Psoas muscle (tissue), 8 donors: Measurements from ENCODE around the gene OR6C6. TPM values are rescaled to one million over a fixed set of nuclear protein-coding genes. Genes with fewer than 3 reads are reported as not detected.

Experiments used
- ATAC-seq, 4 donors: fragments of 200-7000 bp; cut with Tn5 transposase; one replicate each; pipeline ENCODE4 v1.9.1; 2020; ENCODE audit warnings: moderate library complexity in 3 of 4, mild to moderate bottlenecking in 2 of 4
- DNase-seq, 2 donors: peaks; one replicate each; pipeline ENCODE4 v3.0.0-alpha.2; 2020
- H3K27ac ChIP-seq: fragments of 200-600 bp; one replicate; pipeline ENCODE4 v1.8.0; 2022
- H3K27me3 ChIP-seq, 3 donors: fragments of 200-600 bp in 1 of 3; one replicate each; pipeline versions ENCODE4 v1.6.1 to v1.8.0; 2013 to 2022; ENCODE audit warnings: low read length in 2 of 3, mild to moderate bottlenecking in 2 of 3, moderate library complexity in 1 of 3; ENCODE audit not compliant: insufficient read depth in 3 of 3
- H3K36me3 ChIP-seq, 2 donors: fragments of 200-600 bp in 1 of 2; one replicate each; pipeline versions ENCODE4 v1.6.1 to v1.8.0; 2013 to 2022; ENCODE audit warnings: low read depth in 1 of 2, mild to moderate bottlenecking in 1 of 2, moderate library complexity in 1 of 2; ENCODE audit not compliant: insufficient read depth in 1 of 2
- H3K4me1 ChIP-seq: fragments of 200-600 bp; one replicate; pipeline ENCODE4 v1.8.0; 2022
- H3K4me3 ChIP-seq: fragments of 200-600 bp; one replicate; pipeline ENCODE4 v1.8.0; 2022; ENCODE audit warnings: mild to moderate bottlenecking
- H3K9me3 ChIP-seq: fragments of 200-600 bp; one replicate; pipeline ENCODE4 v1.8.0; 2022
- CTCF ChIP-seq: fragments of 200-600 bp; IDR thresholded peaks from one replicate; pipeline ENCODE4 v1.8.0; 2022; ENCODE audit warnings: antibody characterized with exemption
- WGBS, 3 donors: extraction: QIAGEN DNeasy Blood & Tissue Kit; methylation state at CpG; one replicate each; pipeline versions ENCODE4 v1.1.6 to v1.1.7; 2013; 5-methylcytosine and 5-hydroxymethylcytosine counted together
- intact Hi-C, 2 donors: fragments of 100-400 bp; cut with DNase I; formaldehyde crosslinking; loops; one replicate each; pipeline versions ENCODE4 v1.11.0 to v1.14.2; 2022
- polyA plus RNA-seq, 3 donors: library from polyadenylated mRNA; stranded (reverse); fragments of 200-250 nt; gene quantifications; one replicate each; pipeline ENCODE4 v1.2.3, GENCODE V29; 2013
- total RNA-seq, 4 donors: library from RNA; stranded (reverse); fragmentation: NEBNext Ultra II Directional in 2 of 4; extraction: Animal tissue kit (Norgen Biotek cat#: 25700) in 2 of 4; gene quantifications; one replicate each; pipeline versions ENCODE4 v1.2.1 to v1.2.4, GENCODE V29; 2021 to 2023
- donor health status: healthy with polysubstance abuse.
- donor health status: DM: no; HTN: no; CAD: no; lungs with moderate emphysema.
- donor health status: Bipolar disorder and iron deficiency.
- donor health status: healthy.
- donor health status: DM: yes; HTN: yes; CAD: no.
- donor health status: DM: no; HTN: no; CAD: no.
- donor health status: DM: no; HTN: no; CAD: no.
- donor health status: DM: yes; HTN: yes; CAD: no.

The OR6C6 gene
- total and polyA plus RNA-seq, 7 donors = not detected

- no peak within 1 kb of the TSS for H3K4me3 ChIP-seq
- TF ChIP-seq CTCF = no peak
- H3K27me3 ChIP-seq = no peaks in the 10 kb centered on the region
- H3K36me3 ChIP-seq = no peaks in the 10 kb centered on the region
- WGBS, 3 donors = 69 to 79% (median 76%) methylated on average over 2 of the region's 2 CpGs
- no peaks in the 10 kb centered on the region for H3K9me3 ChIP-seq
- no peaks in the 10 kb centered on the region for H3K4me1 ChIP-seq
- intact Hi-C loops = no loop called here
- no peak within 1 kb of the TSS for H3K27ac ChIP-seq
- ATAC-seq (no peak), DNase-seq (no peak)
Measured at GRCh38 chr12:55314043-55314442, 17.7 kb upstream of the OR6C6 start, which contains the start of gene OR6C1. OR6C1 (plus strand) TSS chr12:55314343; CDS start chr12:55320600, 6,257 bp downstream.

DNA sequence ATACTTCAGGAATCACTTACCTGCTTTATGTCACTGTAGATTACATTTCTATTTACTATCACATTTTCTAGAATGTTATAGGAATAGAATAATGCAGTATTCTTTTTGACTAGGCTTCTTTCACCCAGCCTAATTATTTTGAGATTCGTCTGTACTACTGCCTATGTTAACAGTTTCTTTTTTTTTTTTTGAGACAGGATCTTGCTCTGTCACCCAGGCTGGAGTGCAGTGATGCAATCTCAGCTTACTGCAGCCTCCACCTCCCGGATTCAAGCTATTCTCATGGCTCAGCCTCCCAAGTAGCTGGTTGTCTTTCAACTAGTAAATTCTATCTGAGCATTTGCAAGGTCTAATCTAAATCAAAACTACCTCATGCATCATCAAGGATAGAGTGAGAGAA is 6.4 kb downstream of the OR6C6 start:
- intact Hi-C loops = no loop called here
- no peak for TF ChIP-seq CTCF
- Histone ChIP-seq H3K27ac (no peak overlapping the region), H3K9me3 (no peaks in the 10 kb centered on the region), H3K4me3 (no peak overlapping the region), H3K27me3 (no peaks in the 10 kb centered on the region), H3K4me1 (no peaks in the 10 kb centered on the region), H3K36me3 (no peaks in the 10 kb centered on the region)
- 37 to 48% (median 43%) methylated on average over 2 of the region's 2 CpGs for WGBS, 3 donors
- DNase-seq = no peak
- ATAC-seq = no peak

GRCh38 chr12:55280991-55281390 is 15.4 kb downstream of the OR6C6 start:
- TF ChIP-seq CTCF = no peak
- no peaks in the 10 kb centered on the region for H3K36me3 ChIP-seq
- ATAC-seq (no peak), DNase-seq (no peak)
- H3K27me3 ChIP-seq = peaks cover 0 to 3% (median 0%) of the 10 kb centered on the region in 3 donors
- no peaks in the 10 kb centered on the region for H3K4me1 ChIP-seq
- H3K9me3 ChIP-seq = no peaks in the 10 kb centered on the region
- no peak overlapping the region for H3K4me3 ChIP-seq
- no peak overlapping the region for H3K27ac ChIP-seq
- WGBS, 3 donors = 29 to 45% (median 31%) methylated on average over 2 of the region's 2 CpGs
- intact Hi-C loops = no loop called here

DNA sequence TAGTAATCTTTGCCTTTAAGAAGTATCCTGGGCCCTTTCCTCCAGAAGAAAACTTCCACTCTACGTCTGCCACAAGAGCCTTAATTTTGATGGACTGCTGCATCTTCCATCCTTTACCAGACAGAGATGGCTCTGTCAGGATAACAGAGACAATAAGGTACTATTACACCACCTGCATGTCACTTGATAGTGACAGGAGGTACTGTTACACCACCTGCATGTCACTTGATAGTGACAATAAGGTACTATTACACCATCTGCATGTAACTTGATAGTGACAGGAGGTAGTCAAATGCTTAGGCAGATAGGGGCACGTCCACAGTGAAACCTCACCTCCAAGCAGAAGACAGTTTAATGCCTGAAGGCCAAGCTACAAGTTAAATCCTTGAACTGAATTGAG is 38.1 kb downstream of the OR6C6 start:
- ATAC-seq (no peak), DNase-seq (no peak)

More for the DNA sequence above, 38.1 kb downstream of the OR6C6 start:
- intact Hi-C loops = no loop called here
- Histone ChIP-seq H3K4me1 (no peaks in the 10 kb centered on the region), H3K27me3 (no peaks in the 10 kb centered on the region), H3K4me3 (no peak overlapping the region), H3K9me3 (no peaks in the 10 kb centered on the region), H3K36me3 (no peaks in the 10 kb centered on the region), H3K27ac (no peak overlapping the region)
- TF ChIP-seq CTCF = no peak
- 40 to 41% (median 40%) methylated on average over 2 of the region's 2 CpGs for WGBS, 3 donors
